Stromal cell of bone marrow (primary cell): ENCODE results near the gene DNAJB4.
"Not testable (repeated sequence)": the region's sequence is repeated elsewhere in the genome, so short reads cannot be mapped to it uniquely, and the experiment has no call there.

Experiments
- DNase-seq: peaks from one replicate; pipeline ENCODE4 v3.0.0-alpha.2; 2012; ENCODE audit warnings: low read depth

DNAJB4 gene

GRCh38 chr1:78004719-78005447, at the start of gene DNAJB4:
Gene DNAJB4 (plus strand): TSS chr1:78004939. CDS start chr1:78005111, 172 bp downstream.
- DNase-seq, result peak; percentile 97

DNA sequence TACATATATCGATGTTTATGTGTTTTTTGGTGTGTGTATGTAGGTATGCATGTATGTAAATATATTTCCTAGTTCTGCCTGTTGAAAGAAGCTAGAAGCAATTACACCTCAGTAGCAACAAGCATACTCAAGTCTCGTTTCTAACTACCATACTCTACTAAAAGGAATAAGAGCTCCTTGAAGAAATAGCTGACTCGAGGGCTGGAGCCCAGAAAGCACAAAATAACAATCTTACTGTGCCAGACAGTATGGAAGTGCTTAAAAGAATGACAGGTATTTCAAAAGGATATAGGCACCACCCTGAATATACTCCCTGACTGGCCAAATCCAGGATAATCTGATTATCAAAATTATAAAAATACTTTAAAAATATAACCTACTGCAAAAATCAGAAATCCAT, 49.0 kb upstream of the DNAJB4 start:
- DNase-seq, result no peak

GRCh38 chr1:77956464-77956863, 48.3 kb upstream of the DNAJB4 start:
- no peak for DNase-seq

DNA sequence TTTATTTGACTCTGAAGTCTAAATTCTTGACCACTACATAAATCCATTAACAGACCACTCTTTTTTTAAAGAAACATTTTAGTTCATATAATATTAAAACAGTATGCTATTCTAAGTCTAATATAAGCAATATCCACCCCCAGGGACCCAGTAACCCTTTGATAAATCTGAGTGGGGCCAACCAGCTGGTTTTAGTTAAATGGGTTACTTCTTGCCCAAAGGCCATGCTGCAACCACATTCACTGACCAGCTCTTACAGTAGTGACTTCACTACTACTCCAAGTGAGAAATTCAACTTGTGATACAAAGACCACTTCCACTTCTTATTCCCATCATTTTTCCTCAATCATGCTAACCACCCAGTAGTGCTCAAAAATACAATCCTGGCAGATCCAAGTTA, 46.3 kb upstream of the DNAJB4 start:
- DNase-seq, result no peak

DNA sequence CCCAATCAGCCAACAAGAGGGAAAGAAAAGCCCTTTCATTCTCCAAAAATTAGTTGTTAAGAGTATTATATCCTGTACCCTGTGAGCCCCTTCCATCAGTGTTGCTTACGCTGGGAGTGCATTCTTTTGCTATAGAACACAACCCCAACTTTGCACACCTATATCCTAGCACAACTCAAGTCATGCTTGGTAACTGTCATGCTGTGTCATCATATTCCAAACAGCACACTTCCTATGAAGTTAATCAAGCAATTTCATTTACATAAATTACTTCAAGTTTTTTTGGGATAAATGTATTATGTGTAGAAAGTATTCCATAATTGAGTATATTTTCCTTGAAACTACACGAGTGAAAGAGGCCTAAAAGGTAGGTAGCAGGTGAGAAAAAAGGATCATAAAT, 45.9 kb upstream of the DNAJB4 start:
- DNase-seq, result no peak

GRCh38 chr1:77961392-77961791, 43.3 kb upstream of the DNAJB4 start:
- DNase-seq, result no peak

- no peak for DNase-seq
These were observed 38.4 kb upstream of the DNAJB4 start for GRCh38 chr1:77966291-77966690.

- no peak for DNase-seq
These were observed 34.5 kb upstream of the DNAJB4 start for GRCh38 chr1:77970192-77970591.

DNA sequence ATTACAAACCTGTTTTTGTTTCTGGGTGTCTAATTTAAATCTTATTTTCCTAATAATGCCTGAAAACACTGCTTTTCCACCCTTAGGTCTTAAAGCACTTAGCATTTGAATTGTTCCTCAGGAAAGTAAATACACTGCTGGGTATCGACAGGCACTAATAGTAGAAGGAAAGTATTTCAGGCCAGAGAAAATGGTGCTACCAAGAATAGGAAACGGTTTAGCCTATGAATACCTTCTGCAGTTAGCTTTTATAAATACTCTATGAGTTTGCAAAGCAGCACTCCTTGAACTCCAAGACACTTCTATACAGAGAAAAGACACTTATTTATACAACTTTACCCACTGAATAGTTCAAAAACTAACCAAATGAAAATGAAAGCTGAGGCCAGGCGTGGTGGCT, 32.7 kb upstream of the DNAJB4 start:
- DNase-seq, result no peak

DNA sequence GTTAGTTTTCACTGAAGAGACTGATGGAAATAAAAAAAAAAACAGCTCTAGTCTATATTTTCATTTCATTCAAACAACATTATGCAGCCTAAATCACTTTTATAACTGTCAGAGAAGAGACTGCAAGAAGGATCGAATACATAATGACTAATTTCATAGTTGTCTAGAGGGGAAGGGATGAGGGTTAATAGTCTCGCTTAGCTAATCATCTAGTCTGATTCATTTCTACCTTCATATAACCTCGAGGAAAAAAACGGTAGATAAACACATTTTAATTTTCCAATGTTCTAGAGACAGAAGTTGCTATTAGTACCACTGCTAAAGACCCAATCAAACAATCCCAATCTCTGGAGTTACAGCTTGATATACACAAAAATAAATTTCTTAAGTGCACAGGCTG, 29.4 kb upstream of the DNAJB4 start:
- no peak for DNase-seq

- DNase-seq, result no peak
These were observed 28.8 kb upstream of the DNAJB4 start for GRCh38 chr1:77975907-77976306.

- no peak for DNase-seq
These were observed 28.2 kb upstream of the DNAJB4 start for GRCh38 chr1:77976433-77977076.

DNA sequence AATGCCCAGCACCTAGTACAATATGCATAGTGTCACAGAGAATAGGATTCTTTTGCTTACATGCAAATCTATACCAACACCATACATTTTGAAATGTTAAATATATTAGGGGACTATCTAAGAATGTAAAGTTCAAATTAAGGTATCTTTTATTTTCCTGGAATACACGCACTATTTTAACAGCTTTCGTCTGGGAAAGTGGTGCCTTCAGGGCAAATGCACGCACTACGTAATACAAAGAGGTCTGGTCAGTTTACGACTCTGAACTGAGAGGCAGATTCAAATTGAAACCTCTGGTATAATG, 26.8 kb upstream of the DNAJB4 start:
- DNase-seq, result no peak

DNA sequence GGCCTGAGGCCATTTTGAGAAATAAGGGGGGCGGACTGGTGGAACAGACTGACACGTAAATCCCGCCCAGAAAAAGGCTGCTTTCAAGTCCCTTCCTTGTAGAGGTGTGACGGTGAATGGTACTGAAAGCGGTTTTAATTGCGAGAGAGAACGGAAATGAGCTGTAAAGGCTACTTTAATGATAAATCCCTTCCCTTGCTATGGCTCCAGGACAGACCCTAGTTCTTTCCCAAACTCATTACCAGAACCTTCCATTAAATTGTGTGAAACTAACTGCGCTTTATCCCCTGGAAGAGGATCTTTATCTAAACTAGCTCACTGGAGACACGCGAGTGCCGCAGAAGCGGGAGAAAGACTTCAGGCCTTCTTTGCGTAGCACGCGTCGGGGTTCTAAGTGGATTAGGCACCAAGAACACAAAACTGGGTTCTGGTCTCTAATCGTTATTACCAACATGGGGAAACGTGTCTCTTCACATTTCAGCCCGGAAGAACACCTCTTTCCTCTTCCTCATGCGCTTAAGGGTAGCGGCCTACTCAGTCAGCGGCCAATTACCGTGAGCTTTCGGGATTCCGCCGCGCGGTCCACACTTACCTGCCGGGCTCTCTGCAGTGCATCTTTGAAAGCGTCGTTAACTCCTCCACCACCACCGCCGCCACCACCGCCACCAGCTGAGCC, 26.3 kb upstream of the DNAJB4 start:
- DNase-seq, result peak; percentile 83

DNA sequence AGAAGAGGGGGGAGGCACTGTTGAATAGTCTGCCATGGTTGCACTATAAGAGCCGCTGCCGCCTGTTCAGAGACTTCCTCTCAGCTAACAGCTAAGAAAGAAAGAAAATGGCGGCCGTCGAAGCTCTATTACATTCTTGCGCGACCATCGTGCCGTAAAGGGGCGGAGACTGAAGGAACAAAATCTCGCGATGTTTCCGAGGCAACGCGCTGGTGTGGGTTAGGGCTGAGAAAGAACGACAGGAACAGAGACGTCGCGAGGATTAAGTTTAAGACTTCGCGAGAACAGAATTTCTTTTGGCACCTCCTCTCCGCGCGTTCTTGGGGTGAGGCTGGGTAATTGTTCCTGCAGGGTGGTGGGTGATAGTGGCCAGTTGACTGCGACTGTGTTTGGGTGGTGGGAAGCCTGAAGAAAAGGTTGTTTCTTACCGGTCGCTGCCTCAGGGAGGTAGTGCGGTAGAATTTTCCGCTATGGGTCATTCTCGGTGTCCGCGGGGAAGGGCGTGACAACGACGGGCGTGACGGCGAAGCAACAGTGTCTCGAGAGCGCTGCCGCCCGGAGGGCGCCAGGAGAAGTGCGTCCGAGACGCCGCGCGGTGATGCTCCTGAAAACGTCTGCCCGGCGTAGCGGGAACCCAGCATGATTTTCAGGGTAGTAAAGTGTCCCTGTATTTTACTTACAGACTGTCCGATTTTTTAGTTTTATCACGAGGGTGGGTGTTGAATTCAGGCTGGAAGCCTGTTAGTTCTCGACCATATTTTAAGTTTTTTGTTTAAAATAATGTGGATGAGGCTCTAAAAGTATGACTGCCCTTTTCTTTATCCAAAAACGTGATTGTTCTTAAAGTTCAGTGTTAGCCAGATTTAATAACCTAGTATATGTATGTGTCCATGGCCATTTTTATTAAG, 25.5 kb upstream of the DNAJB4 start, which contains the start of gene FUBP1:
Gene FUBP1 (minus strand): TSS at position 104 of the 908 bp plus-strand sequence. CDS start 68 bp downstream, at position 36.
- DNase-seq, result peak; percentile 99

DNA sequence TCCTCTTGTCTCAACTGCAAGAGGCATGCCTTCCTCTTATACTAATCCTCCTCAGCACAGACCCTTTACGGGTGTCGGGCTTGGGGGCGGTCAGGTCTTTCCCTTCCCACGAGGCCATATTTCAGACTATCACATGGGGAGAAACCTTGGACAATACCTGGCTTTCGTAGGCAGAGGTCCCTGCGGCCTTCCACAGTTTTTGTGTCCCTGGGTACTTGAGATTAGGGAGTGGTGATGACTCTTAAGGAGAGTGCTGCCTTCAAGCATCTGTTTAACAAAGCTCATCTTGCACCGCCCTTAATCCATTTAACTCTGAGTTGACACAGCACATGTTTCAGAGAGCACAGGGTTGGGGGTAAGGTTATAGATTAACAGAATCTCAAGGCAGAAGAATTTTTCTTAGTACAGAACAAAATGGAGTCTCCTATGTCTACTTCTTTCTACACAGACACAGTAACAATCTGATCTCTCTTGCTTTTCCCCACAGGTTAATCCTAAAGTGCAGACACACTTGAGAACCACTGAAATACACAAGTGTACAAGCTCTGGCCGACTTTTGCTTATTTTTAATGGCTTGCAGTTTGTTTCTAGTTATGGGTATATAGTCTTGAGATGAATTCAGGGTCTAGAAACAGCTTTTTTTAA, 21.3 kb upstream of the DNAJB4 start:
- not testable (repeated sequence) for DNase-seq

GRCh38 chr1:77983997-77984355, 20.8 kb upstream of the DNAJB4 start:
- no peak for DNase-seq

DNA sequence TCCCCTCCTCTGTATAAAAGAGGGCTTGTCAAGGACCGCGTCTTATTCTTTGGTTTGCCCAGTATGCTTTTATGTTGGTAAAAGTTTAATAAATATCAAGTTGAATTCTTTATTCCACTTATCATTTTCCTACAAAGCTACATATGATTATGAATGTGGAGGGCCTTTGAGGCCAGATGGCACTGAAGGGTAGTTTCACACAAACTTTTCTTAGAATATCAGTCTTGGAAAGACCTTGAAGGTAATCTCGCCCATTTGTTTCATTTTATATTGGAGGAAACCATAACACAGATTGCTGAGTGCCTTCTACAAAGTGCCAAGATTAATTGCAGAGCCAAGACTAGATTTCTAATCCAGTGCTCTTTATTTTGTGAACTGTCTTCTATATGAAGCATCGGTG, 20.1 kb upstream of the DNAJB4 start:
- no peak for DNase-seq

DNA sequence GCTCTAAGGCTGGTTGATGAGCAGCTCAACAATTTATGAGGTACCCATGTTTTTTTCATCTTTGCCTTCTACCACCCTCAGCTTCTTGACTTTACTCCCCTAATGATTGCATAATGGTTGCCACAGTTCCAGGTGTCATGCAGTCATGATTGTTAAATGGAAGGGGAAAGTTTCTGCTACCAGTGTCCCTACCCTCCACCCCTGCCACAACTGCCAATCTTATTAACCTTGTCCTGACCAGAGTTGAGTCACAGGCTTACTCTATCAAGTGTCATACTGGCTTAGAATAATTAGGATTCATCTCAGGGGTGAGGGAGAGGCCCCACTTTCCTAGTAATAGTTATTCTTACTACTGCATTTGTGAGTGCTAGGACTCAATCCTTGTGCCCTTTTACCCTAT, 17.9 kb upstream of the DNAJB4 start:
- no peak for DNase-seq

DNA sequence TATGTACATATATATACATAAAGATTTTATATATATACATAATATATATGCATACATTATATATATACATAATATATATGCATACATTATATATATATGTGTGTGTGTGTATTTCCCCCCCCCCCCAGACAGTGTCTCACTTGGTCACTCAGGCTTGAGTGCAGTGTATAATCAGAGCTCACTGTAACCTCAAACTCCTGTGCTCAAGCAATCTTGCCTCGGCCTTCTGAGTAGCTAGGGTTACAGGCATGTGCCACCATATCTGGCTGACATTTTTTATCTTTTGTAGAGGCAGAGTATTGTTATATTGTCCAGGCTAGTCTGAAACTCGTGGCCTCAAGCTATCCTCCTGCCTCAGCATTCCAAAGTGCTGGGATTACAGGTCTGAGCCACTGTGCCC, 16.8 kb upstream of the DNAJB4 start:
- no peak for DNase-seq

- no peak for DNase-seq
These were observed 15.0 kb upstream of the DNAJB4 start for GRCh38 chr1:77989744-77990143.
